NCI-H345 treated with DMSO at 0.1 percent for 48 hours (cell line): Measurements from ENCODE around the gene SLC51B.
"Not testable (repeated sequence)": the region's sequence is repeated elsewhere in the genome, so short reads cannot be mapped to it uniquely, and the experiment has no call there.

ENCODE experiments used
- DNase-seq: peaks from one replicate; lab custom pipeline; 2025; ENCODE audit not compliant: unreplicated experiment; lab: John Stamatoyannopoulos, UW

Gene SLC51B

GRCh38 chr15:65066001-65066634 is 20.9 kb downstream of the SLC51B start:
- no peak for DNase-seq

- DNase-seq = no peak
These were observed 21.6 kb downstream of the SLC51B start for GRCh38 chr15:65066635-65067316.

GRCh38 chr15:65067317-65067644 is 22.1 kb downstream of the SLC51B start:
- DNase-seq = no peak

GRCh38 chr15:65067645-65068402 is 22.6 kb downstream of the SLC51B start, which contains the start of gene RASL12:
Gene RASL12, minus strand, starts transcription at chr15:65067991. Its CDS starts 156 bp downstream, at chr15:65067835.
- DNase-seq = no peak

- DNase-seq = no peak
These were observed 23.2 kb downstream of the SLC51B start for GRCh38 chr15:65068403-65068788.

- DNase-seq = no peak
These were observed 24.0 kb downstream of the SLC51B start for GRCh38 chr15:65069179-65069578.

GRCh38 chr15:65069779-65070546 is 24.8 kb downstream of the SLC51B start:
- no peak for DNase-seq

- DNase-seq = no peak
These were observed 26.2 kb downstream of the SLC51B start for GRCh38 chr15:65071381-65071811.

GRCh38 chr15:65072027-65072426 is 26.8 kb downstream of the SLC51B start:
- no peak for DNase-seq

GRCh38 chr15:65072617-65073016 is 27.4 kb downstream of the SLC51B start:
- no peak for DNase-seq

GRCh38 chr15:65074946-65075345 is 29.8 kb downstream of the SLC51B start:
- not testable (repeated sequence) for DNase-seq

GRCh38 chr15:65075607-65076395 is 30.6 kb downstream of the SLC51B start:
- DNase-seq = not testable (repeated sequence)

- DNase-seq = no peak
These were observed 31.5 kb downstream of the SLC51B start, which contains the start of gene KBTBD13 for GRCh38 chr15:65076486-65077290. Gene KBTBD13, plus strand, starts transcription at chr15:65076746. Its CDS starts 70 bp downstream, at chr15:65076816.

- no peak for DNase-seq
These were observed 32.2 kb downstream of the SLC51B start for GRCh38 chr15:65077291-65077980.

- DNase-seq = no peak
These were observed 32.8 kb downstream of the SLC51B start for GRCh38 chr15:65077981-65078352.

GRCh38 chr15:65079580-65079979 is 34.4 kb downstream of the SLC51B start:
- DNase-seq = no peak

- DNase-seq = no peak
These were observed 36.1 kb downstream of the SLC51B start for GRCh38 chr15:65081270-65081669.

GRCh38 chr15:65081758-65082157 is 36.6 kb downstream of the SLC51B start:
- no peak for DNase-seq
